AG09309 (cell line): ENCODE measurements around the gene BCAP31.

Experiments
- DNase-seq: peaks from one replicate; pipeline ENCODE4 v3.0.0-alpha.2; 2010; ENCODE audit warnings: low read depth
- H3K4me3 ChIP-seq: 2 replicates; pipeline ENCODE4 v1.5.1; 2011; ENCODE audit warnings: mild to moderate bottlenecking, low read depth, low read length, moderate library complexity; ENCODE audit not compliant: control insufficient read depth
- TF ChIP-seq, protein P1 (sequence below): IDR thresholded peaks from 2 replicates; pipeline ENCODE4 v1.5.1; 2011; ENCODE audit warnings: mild to moderate bottlenecking, low read depth, low read length, inconsistent platforms; ENCODE audit not compliant: insufficient read depth, control insufficient read depth; ENCODE audit errors: missing control alignments

BCAP31 gene

DNA sequence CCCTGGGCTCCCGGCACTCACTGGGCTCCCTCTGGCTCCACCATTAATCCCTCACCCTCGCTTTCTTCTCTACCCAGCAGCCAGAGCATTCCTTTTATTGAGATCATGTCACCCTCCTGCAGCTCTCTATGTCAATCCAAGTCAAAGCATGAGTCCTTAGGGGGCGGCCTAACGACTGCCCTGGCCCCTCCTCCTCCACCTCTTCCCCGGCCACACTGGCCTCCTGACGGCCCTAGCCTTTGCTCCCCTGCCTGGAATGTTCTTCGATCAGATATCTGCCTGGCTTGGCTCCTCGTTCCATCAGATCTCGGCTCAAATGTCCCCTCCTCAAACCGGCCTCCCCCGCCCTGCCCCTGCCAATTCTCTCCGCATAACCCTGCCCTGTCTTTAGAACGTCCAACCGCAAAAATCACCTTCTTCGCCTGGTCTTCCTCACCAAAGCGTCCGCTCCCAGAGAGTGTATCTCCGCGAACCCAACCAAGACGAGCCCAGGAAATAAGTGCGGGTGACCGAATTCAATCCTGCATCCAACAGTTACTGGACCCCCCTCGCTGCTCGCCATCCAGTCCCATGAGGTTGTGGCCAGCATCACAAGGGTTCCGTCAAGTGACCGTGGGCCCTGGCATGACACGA lies 49.9 kb downstream of the BCAP31 start:
- no peak for DNase-seq
- TF ChIP-seq, protein P1, sequence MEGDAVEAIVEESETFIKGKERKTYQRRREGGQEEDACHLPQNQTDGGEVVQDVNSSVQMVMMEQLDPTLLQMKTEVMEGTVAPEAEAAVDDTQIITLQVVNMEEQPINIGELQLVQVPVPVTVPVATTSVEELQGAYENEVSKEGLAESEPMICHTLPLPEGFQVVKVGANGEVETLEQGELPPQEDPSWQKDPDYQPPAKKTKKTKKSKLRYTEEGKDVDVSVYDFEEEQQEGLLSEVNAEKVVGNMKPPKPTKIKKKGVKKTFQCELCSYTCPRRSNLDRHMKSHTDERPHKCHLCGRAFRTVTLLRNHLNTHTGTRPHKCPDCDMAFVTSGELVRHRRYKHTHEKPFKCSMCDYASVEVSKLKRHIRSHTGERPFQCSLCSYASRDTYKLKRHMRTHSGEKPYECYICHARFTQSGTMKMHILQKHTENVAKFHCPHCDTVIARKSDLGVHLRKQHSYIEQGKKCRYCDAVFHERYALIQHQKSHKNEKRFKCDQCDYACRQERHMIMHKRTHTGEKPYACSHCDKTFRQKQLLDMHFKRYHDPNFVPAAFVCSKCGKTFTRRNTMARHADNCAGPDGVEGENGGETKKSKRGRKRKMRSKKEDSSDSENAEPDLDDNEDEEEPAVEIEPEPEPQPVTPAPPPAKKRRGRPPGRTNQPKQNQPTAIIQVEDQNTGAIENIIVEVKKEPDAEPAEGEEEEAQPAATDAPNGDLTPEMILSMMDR: no peak
- no peak overlapping the region for H3K4me3 ChIP-seq

DNA sequence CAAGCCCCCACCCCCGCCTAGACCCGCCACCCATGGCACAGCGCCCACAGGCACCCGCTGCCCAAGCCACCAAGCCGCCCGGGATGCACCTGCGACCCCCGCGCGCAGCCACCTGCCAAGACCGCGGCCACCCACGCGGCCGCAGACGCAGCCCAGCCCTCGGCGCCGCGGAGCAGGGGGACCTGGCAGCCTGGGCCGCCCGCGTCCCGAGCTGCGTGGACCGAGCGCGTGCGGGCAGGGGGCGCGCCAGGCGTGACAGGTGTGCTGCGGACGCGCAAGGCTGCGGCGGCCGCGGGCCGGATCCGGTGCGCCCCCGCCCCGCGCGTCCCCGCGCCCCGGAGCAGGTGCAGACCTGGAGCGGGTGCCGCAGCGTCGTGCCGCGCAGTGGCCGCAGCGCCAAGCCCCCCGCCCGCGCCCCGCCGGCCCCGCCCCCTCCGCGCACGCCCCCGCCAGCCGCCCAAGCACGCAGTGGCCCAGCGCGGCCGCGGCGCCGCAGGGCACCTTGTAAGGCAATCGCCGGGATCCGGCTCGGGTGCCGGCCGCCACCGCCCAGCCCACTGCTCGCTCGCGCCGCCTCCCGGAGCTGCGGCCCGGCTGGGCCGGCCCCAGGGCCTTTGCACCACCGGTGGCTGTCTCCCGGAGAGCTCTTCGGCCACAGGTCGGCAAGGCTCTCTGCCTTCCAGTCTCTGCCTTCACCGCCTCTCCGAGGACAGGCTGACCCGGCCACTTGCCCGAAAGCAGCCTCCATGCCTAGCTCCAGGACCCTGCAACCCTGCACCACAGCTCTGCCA lies 50.6 kb downstream of the BCAP31 start, which contains the start of gene PNCK:
PNCK (minus strand) TSS at position 386 of the 791 bp plus-strand sequence. CDS start 737 bp downstream, outside the sequence.
- no peak for DNase-seq
- TF ChIP-seq, protein P1: no peak
- H3K4me3 ChIP-seq: no peak within 1 kb of the TSS

DNA sequence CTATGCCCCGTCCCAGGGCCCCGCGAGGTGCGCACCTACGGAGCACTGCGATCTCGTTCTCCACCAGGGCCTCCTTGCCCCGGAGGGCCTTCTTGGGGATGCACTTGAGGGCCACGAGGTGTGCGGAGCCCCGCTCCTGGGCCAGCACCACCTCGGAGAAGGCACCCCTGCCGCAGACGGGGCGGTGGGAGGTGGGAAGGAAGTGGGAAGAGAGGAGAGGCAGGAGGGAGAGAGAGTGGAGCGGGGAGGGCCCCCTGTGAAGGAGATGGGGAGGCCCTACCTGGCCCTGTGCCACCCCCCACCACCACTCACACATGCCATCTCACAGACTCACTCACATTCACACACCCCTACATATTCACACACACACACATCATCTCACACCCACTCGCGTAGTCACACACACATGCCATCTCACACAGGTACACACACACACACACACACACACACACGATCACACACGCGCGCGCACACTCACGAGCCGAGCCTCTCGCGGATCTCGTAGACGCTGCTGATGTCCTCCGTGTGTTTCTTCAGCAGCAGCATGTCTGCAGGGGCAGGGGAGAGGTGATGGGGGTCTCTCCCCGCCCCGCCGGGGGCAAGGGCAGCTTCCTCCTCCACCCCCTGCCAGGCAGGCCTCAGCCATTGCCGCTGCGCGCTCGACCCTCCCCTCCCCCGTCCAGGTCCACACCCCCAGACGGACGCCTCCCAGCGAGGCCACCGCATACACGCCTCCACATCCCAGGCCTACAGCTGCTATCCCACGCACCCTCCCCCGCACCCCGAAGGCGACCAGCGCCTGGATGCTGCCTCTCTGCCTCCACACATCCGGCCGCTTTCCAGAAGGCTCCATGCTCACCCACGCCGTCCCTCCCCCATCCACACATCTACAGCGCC lies 51.4 kb downstream of the BCAP31 start:
- DNase-seq: no peak
- H3K4me3 ChIP-seq: no peak overlapping the region
- TF ChIP-seq, protein P1: no peak

DNA sequence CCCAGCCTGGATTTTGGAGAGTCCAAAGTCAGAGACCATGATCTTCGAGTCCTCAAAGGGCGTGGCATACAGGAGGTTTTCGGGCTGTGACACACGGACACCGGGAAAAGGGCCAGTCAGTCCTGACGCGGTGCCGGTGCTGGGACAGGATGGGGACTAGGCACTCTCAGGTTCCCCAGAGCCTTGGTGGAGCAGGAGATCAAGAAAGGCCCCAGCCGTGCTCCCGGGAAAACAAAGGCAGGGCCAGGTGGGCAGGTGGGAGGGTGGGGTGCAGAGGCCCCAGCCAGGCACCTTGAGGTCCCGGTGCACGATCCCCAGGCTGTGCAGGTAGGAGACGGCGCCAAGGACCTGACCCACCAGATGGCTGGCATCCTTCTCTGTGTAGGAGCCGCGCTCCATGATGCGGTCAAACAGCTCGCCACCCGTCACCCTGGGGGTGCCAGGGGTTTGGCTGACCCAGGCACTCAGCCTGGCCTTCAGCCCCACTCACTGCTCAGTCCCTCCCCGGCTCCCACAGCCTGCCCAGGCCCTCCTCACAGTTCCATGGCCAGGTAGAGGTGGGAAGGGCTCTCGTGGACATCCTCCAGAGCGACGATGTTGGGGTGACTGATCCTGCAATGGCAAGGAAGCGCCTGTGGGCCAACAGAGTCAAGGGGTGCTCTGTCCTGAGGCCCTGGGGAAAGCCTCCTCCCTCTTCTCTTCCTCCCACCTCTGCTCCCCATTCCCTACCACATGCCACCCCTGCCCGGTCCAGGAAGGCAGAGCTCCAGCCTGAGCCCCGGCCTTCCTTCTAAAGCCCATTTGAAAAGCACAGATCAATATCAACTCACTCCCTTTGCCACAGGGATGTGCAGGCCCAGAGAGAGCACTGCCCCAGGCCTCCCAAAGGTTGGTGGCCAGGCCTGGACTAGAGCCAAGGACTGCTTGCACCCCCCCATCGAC lies 52.3 kb downstream of the BCAP31 start:
- TF ChIP-seq, protein P1: no peak
- H3K4me3 ChIP-seq: no peak overlapping the region
- DNase-seq: no peak

DNA sequence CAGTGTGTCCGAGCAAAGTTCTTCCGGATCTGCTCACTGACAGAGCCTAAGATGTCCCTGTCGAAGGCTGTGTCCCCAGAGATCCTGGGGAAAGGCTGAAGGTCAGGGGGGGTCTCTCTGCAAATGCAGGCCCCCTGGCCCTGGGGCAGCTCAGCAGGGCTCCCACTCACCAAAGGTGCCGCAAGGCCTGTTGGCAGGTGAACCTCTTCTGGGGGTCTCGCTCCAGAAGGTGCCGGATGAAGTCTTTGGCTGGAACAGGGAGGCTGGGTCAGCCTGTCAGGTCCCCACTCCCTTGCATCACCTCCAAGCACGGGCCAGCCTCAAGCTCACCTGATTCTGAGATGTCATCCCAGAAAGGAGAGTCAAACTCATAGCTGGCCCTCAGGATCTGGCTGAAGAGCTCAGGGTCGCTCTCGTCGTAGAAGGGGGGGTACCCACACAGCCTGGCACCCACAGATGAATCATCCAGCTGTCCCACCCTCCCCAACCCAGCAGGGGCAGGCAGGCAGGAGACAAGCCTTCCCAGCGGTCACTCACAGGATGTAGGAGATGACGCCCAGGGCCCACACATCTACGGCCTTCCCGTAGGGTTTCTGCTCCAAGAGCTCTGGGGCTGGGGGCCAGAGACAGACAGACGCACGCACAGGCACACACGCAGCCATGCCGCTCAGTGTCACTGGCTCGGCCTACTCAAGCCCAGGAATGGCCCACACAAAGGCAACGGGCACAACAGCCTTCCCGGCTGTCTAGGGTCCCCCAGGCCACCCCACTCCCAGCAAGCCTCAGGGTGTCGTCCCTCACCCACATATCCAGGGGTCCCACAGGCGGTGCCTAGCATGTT lies 53.2 kb downstream of the BCAP31 start:
- no peak overlapping the region for H3K4me3 ChIP-seq
- TF ChIP-seq, protein P1: no peak
- DNase-seq: no peak
